OCI-LY1 (cell line): ENCODE measurements around the gene PTPRD.

Source experiments
- H2AFZ ChIP-seq: fragments of 200-600 bp; sonication (generic), shearing (Covaris generic); 2 replicates; pipeline ENCODE4 v1.6.0; 2014; ENCODE audit warnings: antibody characterized with exemption, mild to moderate bottlenecking, low read length
- H3F3A ChIP-seq: fragments of 200-600 bp; sonication (generic), shearing (Covaris generic); 2 replicates; pipeline ENCODE4 v1.6.0; 2014; ENCODE audit warnings: mild to moderate bottlenecking, antibody characterized with exemption, low read length, moderate library complexity; ENCODE audit not compliant: insufficient read depth
- H3K27ac ChIP-seq: fragments of 200-600 bp; sonication (generic); 2 replicates; pipeline ENCODE4 v1.5.1; 2014; ENCODE audit warnings: low read length, mixed run types, mild to moderate bottlenecking, low read depth; ENCODE audit not compliant: poor library complexity, severe bottlenecking
- H3K27me3 ChIP-seq: fragments of 200-600 bp; sonication (generic); 2 replicates; pipeline ENCODE4 v1.6.0; 2014; ENCODE audit warnings: antibody characterized with exemption, mild to moderate bottlenecking, low read length, moderate library complexity; ENCODE audit not compliant: insufficient read depth
- H3K36me3 ChIP-seq: fragments of 200-600 bp; sonication (generic); 2 replicates; pipeline ENCODE4 v1.6.1; 2014; ENCODE audit warnings: mild to moderate bottlenecking, antibody characterized with exemption, low read length, moderate library complexity, mixed read lengths; ENCODE audit not compliant: insufficient read depth
- H3K4me1 ChIP-seq: fragments of 200-600 bp; sonication (generic); 2 replicates; pipeline ENCODE4 v1.5.1; 2014; ENCODE audit warnings: mild to moderate bottlenecking, low read length, moderate library complexity; ENCODE audit not compliant: insufficient read depth, severe bottlenecking
- H3K4me2 ChIP-seq: fragments of 200-600 bp; sonication (generic), shearing (Covaris generic); 2 replicates; pipeline ENCODE4 v1.6.1; 2014; ENCODE audit warnings: low read length
- H3K4me3 ChIP-seq: fragments of 200-600 bp; sonication (generic); 2 replicates; pipeline ENCODE4 v1.5.1; 2014; ENCODE audit warnings: low read length, low read depth, mild to moderate bottlenecking, mixed read lengths; ENCODE audit not compliant: poor library complexity, severe bottlenecking
- H3K79me2 ChIP-seq: fragments of 200-600 bp; shearing (Covaris generic); 2 replicates; pipeline ENCODE4 v1.6.1; 2016; ENCODE audit warnings: mixed run types, low read length, mixed read lengths; ENCODE audit not compliant: insufficient read depth
- H3K9ac ChIP-seq: fragments of 200-600 bp; sonication (generic), shearing (Covaris generic); 2 replicates; pipeline ENCODE4 v1.6.1; 2014; ENCODE audit warnings: mild to moderate bottlenecking, low read length, mixed read lengths
- H3K9me2 ChIP-seq: fragments of 200-600 bp; sonication (generic), shearing (Covaris generic); 2 replicates; pipeline ENCODE4 v1.6.1; 2014; ENCODE audit warnings: low read depth, mild to moderate bottlenecking, low read length, mixed read lengths
- H3K9me3 ChIP-seq: fragments of 200-600 bp; shearing (Covaris generic); 2 replicates; pipeline ENCODE4 v1.6.1; 2014; ENCODE audit warnings: low read length, mixed read lengths
- H4K20me1 ChIP-seq: fragments of 200-600 bp; sonication (generic), shearing (Covaris generic); 2 replicates; pipeline ENCODE4 v1.6.0; 2016; ENCODE audit warnings: mild to moderate bottlenecking, low read length; ENCODE audit not compliant: insufficient read depth
- EZH2 ChIP-seq: fragments of 200-600 bp; sonication (generic), shearing (Covaris generic); IDR thresholded peaks from 2 replicates; pipeline ENCODE4 v1.8.0; 2017; ENCODE audit warnings: borderline replicate concordance, mixed run types, mild to moderate bottlenecking, antibody characterized with exemption, low read length, moderate library complexity, mixed read lengths
- TF ChIP-seq, protein P1 (sequence below): fragments of 200-600 bp; sonication (generic), shearing (Covaris generic); IDR thresholded peaks from 2 replicates; pipeline ENCODE4 v1.5.1; 2017; ENCODE audit warnings: mild to moderate bottlenecking, antibody characterized with exemption, low read length, moderate library complexity, mixed read lengths

The PTPRD gene

GRCh38 chr9:10651012-10651411, 38.2 kb upstream of the PTPRD start:
- Histone ChIP-seq H3K27me3 (no peaks in the 10 kb centered on the region), H4K20me1 (no peaks in the 10 kb centered on the region), H3K79me2 (no peaks in the 10 kb centered on the region), H3K4me2 (no peak overlapping the region), H3K4me3 (no peak overlapping the region), H3K9ac (no peak overlapping the region), H3F3A (no peaks in the 10 kb centered on the region), H3K4me1 (no peaks in the 10 kb centered on the region), H3K27ac (no peak overlapping the region), H3K36me3 (no peaks in the 10 kb centered on the region), H2AFZ (no peak overlapping the region), H3K9me3 (no peaks in the 10 kb centered on the region), H3K9me2 (no peaks in the 10 kb centered on the region)
- TF ChIP-seq, protein P1, sequence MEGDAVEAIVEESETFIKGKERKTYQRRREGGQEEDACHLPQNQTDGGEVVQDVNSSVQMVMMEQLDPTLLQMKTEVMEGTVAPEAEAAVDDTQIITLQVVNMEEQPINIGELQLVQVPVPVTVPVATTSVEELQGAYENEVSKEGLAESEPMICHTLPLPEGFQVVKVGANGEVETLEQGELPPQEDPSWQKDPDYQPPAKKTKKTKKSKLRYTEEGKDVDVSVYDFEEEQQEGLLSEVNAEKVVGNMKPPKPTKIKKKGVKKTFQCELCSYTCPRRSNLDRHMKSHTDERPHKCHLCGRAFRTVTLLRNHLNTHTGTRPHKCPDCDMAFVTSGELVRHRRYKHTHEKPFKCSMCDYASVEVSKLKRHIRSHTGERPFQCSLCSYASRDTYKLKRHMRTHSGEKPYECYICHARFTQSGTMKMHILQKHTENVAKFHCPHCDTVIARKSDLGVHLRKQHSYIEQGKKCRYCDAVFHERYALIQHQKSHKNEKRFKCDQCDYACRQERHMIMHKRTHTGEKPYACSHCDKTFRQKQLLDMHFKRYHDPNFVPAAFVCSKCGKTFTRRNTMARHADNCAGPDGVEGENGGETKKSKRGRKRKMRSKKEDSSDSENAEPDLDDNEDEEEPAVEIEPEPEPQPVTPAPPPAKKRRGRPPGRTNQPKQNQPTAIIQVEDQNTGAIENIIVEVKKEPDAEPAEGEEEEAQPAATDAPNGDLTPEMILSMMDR: no peak
- no peak for TF ChIP-seq EZH2

- Histone ChIP-seq H3K4me1 (no peaks in the 10 kb centered on the region), H3K36me3 (no peaks in the 10 kb centered on the region), H3K4me3 (no peak overlapping the region), H4K20me1 (no peaks in the 10 kb centered on the region), H3K27ac (no peak overlapping the region), H3K4me2 (no peak overlapping the region), H3K9ac (no peak overlapping the region), H2AFZ (no peak overlapping the region), H3K9me3 (no peaks in the 10 kb centered on the region), H3K27me3 (no peaks in the 10 kb centered on the region), H3K9me2 (no peaks in the 10 kb centered on the region), H3F3A (no peaks in the 10 kb centered on the region), H3K79me2 (no peaks in the 10 kb centered on the region)
- TF ChIP-seq, protein P1: no peak
- TF ChIP-seq EZH2: no peak
Observed at GRCh38 chr9:10649076-10649475, 36.3 kb upstream of the PTPRD start.

GRCh38 chr9:10633785-10634184, 21.0 kb upstream of the PTPRD start:
- H3K79me2 ChIP-seq: no peaks in the 10 kb centered on the region
- no peak overlapping the region for H3K4me3 ChIP-seq
- no peak overlapping the region for H3K27ac ChIP-seq
- TF ChIP-seq, protein P1: no peak
- TF ChIP-seq EZH2: no peak
- no peaks in the 10 kb centered on the region for H3K27me3 ChIP-seq
- H3K4me2 ChIP-seq: no peak overlapping the region
- H3K36me3 ChIP-seq: no peaks in the 10 kb centered on the region
- no peak overlapping the region for H2AFZ ChIP-seq
- no peak overlapping the region for H3K9ac ChIP-seq
- no peaks in the 10 kb centered on the region for H3F3A ChIP-seq
- no peaks in the 10 kb centered on the region for H3K9me2 ChIP-seq
- H3K9me3 ChIP-seq: no peaks in the 10 kb centered on the region
- no peaks in the 10 kb centered on the region for H4K20me1 ChIP-seq
- no peaks in the 10 kb centered on the region for H3K4me1 ChIP-seq
